Cerebellar cortex (tissue), 1 donor: Measurements from ENCODE around the gene COX7A2L.
"Not testable (repeated sequence)": the region's sequence is repeated elsewhere in the genome, so short reads cannot be mapped to it uniquely, and the experiment has no call there.

Source experiments
- DNase-seq: peaks from one replicate; pipeline ENCODE4 v3.0.0-alpha.2; 2015; ENCODE audit warnings: low spot score

COX7A2L gene

GRCh38 chr2:42367835-42368234 lies 6.8 kb upstream of the COX7A2L start:
- peak; percentile 61 for DNase-seq

- no peak for DNase-seq
Observed at GRCh38 chr2:42366411-42366810, 5.4 kb upstream of the COX7A2L start.

- DNase-seq: no peak
Observed at GRCh38 chr2:42364658-42365057, 3.6 kb upstream of the COX7A2L start.

GRCh38 chr2:42363413-42363812 lies 2.4 kb upstream of the COX7A2L start:
- no peak for DNase-seq

- DNase-seq: no peak
Observed at GRCh38 chr2:42361728-42362283, 789 bp upstream of the COX7A2L start.

- no peak for DNase-seq
Observed at GRCh38 chr2:42360493-42360889, 526 bp downstream of the COX7A2L start.

- DNase-seq: no peak
Observed at GRCh38 chr2:42359965-42360483, 993 bp downstream of the COX7A2L start.

GRCh38 chr2:42359304-42359964 lies 1.6 kb downstream of the COX7A2L start:
- no peak for DNase-seq

GRCh38 chr2:42353792-42354429 lies 7.1 kb downstream of the COX7A2L start:
- DNase-seq: no peak

GRCh38 chr2:42351864-42352263 lies 9.2 kb downstream of the COX7A2L start:
- no peak for DNase-seq

- DNase-seq: no peak
Observed at GRCh38 chr2:42350434-42351063, 10.5 kb downstream of the COX7A2L start.

- no peak for DNase-seq
Observed at GRCh38 chr2:42348113-42348805, 12.8 kb downstream of the COX7A2L start.

GRCh38 chr2:42347518-42347917 lies 13.5 kb downstream of the COX7A2L start:
- not testable (repeated sequence) for DNase-seq

- DNase-seq: not testable (repeated sequence)
Observed at GRCh38 chr2:42346856-42347255, 14.2 kb downstream of the COX7A2L start.

GRCh38 chr2:42345986-42346385 lies 15.0 kb downstream of the COX7A2L start:
- DNase-seq: no peak

- no peak for DNase-seq
Observed at GRCh38 chr2:42342795-42343241, 18.2 kb downstream of the COX7A2L start.

GRCh38 chr2:42342061-42342794 lies 18.8 kb downstream of the COX7A2L start:
- no peak for DNase-seq

GRCh38 chr2:42340938-42341636 lies 19.9 kb downstream of the COX7A2L start:
- DNase-seq: no peak

- DNase-seq: no peak
Observed at GRCh38 chr2:42340045-42340937, 20.7 kb downstream of the COX7A2L start.
